ENCODE measurements around the gene THAP10. TPM values are rescaled to one million over a fixed set of nuclear protein-coding genes. Genes with fewer than 3 reads are reported as not detected.

The THAP10 gene
- total RNA-seq, 1 donor from 2014 or later, result not detected

GRCh38 chr15:70834999-70835398 lies 57.2 kb downstream of the THAP10 start:
- Mint-ChIP-seq H3K4me1 (ENCODE audit: low read depth) (no peaks in the 10 kb centered on the region), H3K27ac (no peak overlapping the region), H3K9me3 (no peaks in the 10 kb centered on the region), H3K27me3 (ENCODE audit: insufficient read depth) (no peaks in the 10 kb centered on the region), H3K36me3 (ENCODE audit: low read depth) (no peaks in the 10 kb centered on the region), H3K4me3 (no peak overlapping the region)
- intact Hi-C loops (cut with micrococcal nuclease), result no loop called here
- no peak for DNase-seq (ENCODE audit: low spot score)

GRCh38 chr15:70833861-70834765 lies 58.1 kb downstream of the THAP10 start:
- Mint-ChIP-seq H3K27ac (no peak overlapping the region), H3K4me1 (ENCODE audit: low read depth) (no peaks in the 10 kb centered on the region), H3K4me3 (no peak overlapping the region)

DNA sequence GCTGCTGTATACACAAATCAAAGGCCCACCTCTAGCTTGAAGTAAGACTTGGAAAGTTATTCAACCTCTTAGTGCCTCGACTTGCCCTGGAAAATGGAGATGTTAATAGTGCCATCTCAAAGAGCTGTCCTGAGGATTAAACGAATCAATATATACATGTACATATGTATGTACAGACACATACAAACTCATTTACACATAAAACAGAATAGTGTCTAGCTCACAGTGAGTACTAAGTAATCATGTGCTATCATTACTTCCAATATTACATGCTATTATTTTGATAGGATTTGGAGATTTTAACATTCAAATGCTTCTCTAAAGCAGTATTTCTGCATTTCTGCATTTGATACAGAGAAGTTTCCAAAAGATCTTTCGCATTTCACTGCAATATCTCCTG lies 58.8 kb downstream of the THAP10 start:
- no peaks in the 10 kb centered on the region for H3K36me3 Mint-ChIP-seq (ENCODE audit: low read depth)
- no peak overlapping the region for H3K4me3 Mint-ChIP-seq
- no peaks in the 10 kb centered on the region for H3K27me3 Mint-ChIP-seq (ENCODE audit: insufficient read depth)
- H3K9me3 Mint-ChIP-seq, result no peaks in the 10 kb centered on the region
- H3K27ac Mint-ChIP-seq, result no peak overlapping the region
- DNase-seq (ENCODE audit: low spot score), result no peak
- intact Hi-C loops (cut with micrococcal nuclease), result no loop called here
- H3K4me1 Mint-ChIP-seq (ENCODE audit: low read depth), result no peaks in the 10 kb centered on the region

More at GRCh38 chr15:70833861-70834765, 58.1 kb downstream of the THAP10 start:
- Mint-ChIP-seq H3K27me3 (ENCODE audit: insufficient read depth) (no peaks in the 10 kb centered on the region), H3K36me3 (ENCODE audit: low read depth) (no peaks in the 10 kb centered on the region), H3K9me3 (no peaks in the 10 kb centered on the region)
- no peak for DNase-seq (ENCODE audit: low spot score)
- intact Hi-C loops (cut with micrococcal nuclease), result no loop called here

GRCh38 chr15:70832176-70832575 lies 60.1 kb downstream of the THAP10 start:
- intact Hi-C loops (cut with micrococcal nuclease), result no loop called here

More at GRCh38 chr15:70832176-70832575, 60.1 kb downstream of the THAP10 start:
- H3K27me3 Mint-ChIP-seq (ENCODE audit: insufficient read depth), result no peaks in the 10 kb centered on the region
- no peak for DNase-seq (ENCODE audit: low spot score)
- H3K4me1 Mint-ChIP-seq (ENCODE audit: low read depth), result no peaks in the 10 kb centered on the region
- H3K36me3 Mint-ChIP-seq (ENCODE audit: low read depth), result no peaks in the 10 kb centered on the region
- no peak overlapping the region for H3K4me3 Mint-ChIP-seq
- no peak overlapping the region for H3K27ac Mint-ChIP-seq
- no peaks in the 10 kb centered on the region for H3K9me3 Mint-ChIP-seq

Other genes with a start within 250 kb of the THAP10 start
- 0.57 and 1.2 TPM in 2 replicates for gene UACA, start 128.9 kb downstream of the THAP10 start, total RNA-seq
- gene LARP6, start 38.3 kb downstream of the THAP10 start, total RNA-seq, result 0.44 TPM in 1 of 2 replicates, not detected in the other
- gene LRRC49, start 393 bp upstream of the THAP10 start, total RNA-seq, result not detected in 2 replicates
- gene THSD4, start 223.0 kb upstream of the THAP10 start, total RNA-seq, result not detected in 2 replicates